PC-9 (cell line): ENCODE results near the gene NLRC3.

Experiments used
- CTCF ChIP-seq: fragments of 200-600 bp; sonication (generic); conservative IDR thresholded peaks from 2 replicates; pipeline ENCODE4 v1.6.1; 2017; ENCODE audit warnings: mixed run types, antibody characterized with exemption, mild to moderate bottlenecking, moderate library complexity
- EZH2 ChIP-seq: fragments of 200-600 bp; sonication (generic); IDR thresholded peaks from 2 replicates; pipeline ENCODE4 v1.8.0; 2017; ENCODE audit warnings: antibody characterized with exemption, low read depth

DNA sequence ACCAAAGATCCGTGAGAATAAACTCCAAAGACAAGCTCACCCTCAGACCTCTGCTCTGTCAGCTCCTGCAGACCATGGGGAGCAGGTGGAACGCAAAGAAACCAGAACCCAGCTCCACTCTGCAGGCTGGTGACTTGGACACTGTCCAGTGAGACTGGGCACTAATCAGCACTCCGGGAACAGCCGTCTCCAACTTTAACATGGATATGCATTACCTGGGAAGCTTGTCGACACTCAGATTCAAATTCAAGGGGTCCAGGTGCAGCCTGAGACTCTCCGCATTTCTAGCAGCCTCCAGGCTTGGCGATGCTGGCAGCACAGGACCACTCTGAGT is 25.1 kb upstream of the NLRC3 start:
- TF ChIP-seq CTCF (no peak), EZH2 (no peak)
